Loucy (cell line): ENCODE measurements around the gene TRIM75.

ENCODE experiments used
- CTCF ChIP-seq: fragments of 200-600 bp; sonication (generic); conservative IDR thresholded peaks from 2 replicates; pipeline ENCODE4 v1.5.1; 2014; ENCODE audit warnings: mild to moderate bottlenecking, antibody characterized with exemption, low read length
- EZH2phosphoT487 ChIP-seq: fragments of 200-600 bp; IDR thresholded peaks from 2 replicates; pipeline ENCODE4 v1.6.1; 2018; ENCODE audit warnings: antibody characterized with exemption, mild to moderate bottlenecking, moderate library complexity, borderline replicate concordance

- TF ChIP-seq CTCF (no peak), EZH2phosphoT487 (no peak)
Observed at GRCh38 chr4:165010487-165010886, 43.2 kb upstream of the TRIM75 start.
